Ishikawa (cell line): Measurements from ENCODE around the gene DDR2.

Experiments
- CEBPB ChIP-seq: IDR thresholded peaks from 2 replicates; pipeline ENCODE4 v1.6.1; 2012
- CREB1 ChIP-seq: IDR thresholded peaks from 2 replicates; pipeline ENCODE4 v1.6.1; 2012; ENCODE audit warnings: low read depth
- EGR1 ChIP-seq: IDR thresholded peaks from 2 replicates; pipeline ENCODE4 v1.6.1; 2012
- EP300 ChIP-seq: IDR thresholded peaks from 2 replicates; pipeline ENCODE4 v1.6.1; 2012; ENCODE audit warnings: borderline replicate concordance
- FOXM1 ChIP-seq: IDR thresholded peaks from 2 replicates; pipeline ENCODE4 v1.6.1; 2012; ENCODE audit warnings: low read depth, borderline replicate concordance
- MAX ChIP-seq: IDR thresholded peaks from 2 replicates; pipeline ENCODE4 v1.6.1; 2012
- NFIC ChIP-seq: IDR thresholded peaks from 2 replicates; pipeline ENCODE4 v1.6.1; 2012
- RAD21 ChIP-seq: IDR thresholded peaks from 2 replicates; pipeline ENCODE4 v1.6.1; 2012; ENCODE audit warnings: low read depth
- TAF1 ChIP-seq: IDR thresholded peaks from 2 replicates; pipeline ENCODE4 v1.6.1; 2012; ENCODE audit warnings: low read depth, mild to moderate bottlenecking
- TCF12 ChIP-seq: IDR thresholded peaks from 2 replicates; pipeline ENCODE4 v1.6.1; 2012; ENCODE audit warnings: low read depth
- TEAD4 ChIP-seq: IDR thresholded peaks from 2 replicates; pipeline ENCODE4 v1.6.1; 2012
- USF1 ChIP-seq: IDR thresholded peaks from 2 replicates; pipeline ENCODE4 v1.6.1; 2012
- YY1 ChIP-seq: IDR thresholded peaks from 2 replicates; pipeline ENCODE4 v1.6.1; 2012; ENCODE audit warnings: low read depth
- ZBTB7A ChIP-seq: IDR thresholded peaks from 2 replicates; pipeline ENCODE4 v1.6.1; 2012; ENCODE audit warnings: low read depth
- TF ChIP-seq, protein P1 (sequence below): IDR thresholded peaks from 2 replicates; pipeline ENCODE4 v1.6.1; 2012; ENCODE audit warnings: low read depth, mild to moderate bottlenecking

The DDR2 gene

DNA sequence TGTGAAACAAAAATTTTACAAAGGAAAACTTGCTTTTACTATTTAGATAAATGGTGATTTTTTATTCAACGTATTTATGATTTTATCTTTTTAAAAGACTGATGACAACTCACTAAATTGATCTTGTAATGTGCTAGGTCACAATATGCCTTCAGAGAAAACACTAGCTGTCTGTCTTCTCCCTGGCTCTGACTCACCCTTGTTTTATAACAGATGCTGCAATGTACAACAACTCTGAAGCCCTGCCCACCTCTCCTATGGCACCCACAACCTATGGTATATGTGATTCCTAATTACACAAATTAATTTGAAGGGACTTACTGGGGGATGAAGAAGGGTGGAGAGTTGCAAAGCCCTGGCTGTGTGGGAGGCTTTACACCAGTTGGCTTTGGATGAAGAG is 133.5 kb downstream of the DDR2 start:
- TF ChIP-seq USF1, result no peak

DNA sequence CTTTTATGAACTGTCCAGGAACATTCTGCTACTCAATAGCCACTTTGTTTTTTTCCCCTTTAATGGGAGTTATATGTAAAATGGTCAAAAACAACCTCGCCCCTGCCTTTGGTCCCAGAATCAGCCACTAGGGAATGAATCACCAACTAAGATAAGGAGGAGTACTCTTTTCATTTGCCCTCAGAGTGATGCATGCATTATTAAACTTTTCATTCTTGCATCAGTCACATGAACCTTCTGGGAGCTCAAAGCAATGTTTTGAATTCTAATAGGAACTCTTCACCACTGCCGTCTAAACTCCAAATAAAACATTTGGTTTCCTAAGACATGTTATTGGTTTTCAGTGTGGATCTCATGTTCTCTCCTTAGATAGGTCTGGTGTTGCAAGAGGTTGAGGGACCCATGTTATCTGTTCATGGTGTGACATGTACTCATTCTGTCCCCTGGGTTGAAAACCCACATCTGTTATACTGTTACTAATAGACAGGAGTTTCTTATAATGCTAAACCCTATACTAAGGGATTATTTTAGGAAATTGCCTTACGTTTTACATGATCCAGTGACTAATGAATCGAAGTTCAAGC is 140.4 kb downstream of the DDR2 start:
- no peak for TF ChIP-seq FOXM1
- TF ChIP-seq TCF12, result no peak
- no peak for TF ChIP-seq TEAD4
- TF ChIP-seq RAD21, result no peak
- no peak for TF ChIP-seq EGR1
- no peak for TF ChIP-seq EP300
- TF ChIP-seq TAF1, result no peak
- TF ChIP-seq NFIC, result no peak
- TF ChIP-seq MAX, result no peak
- no peak for TF ChIP-seq USF1
- TF ChIP-seq, protein P1, sequence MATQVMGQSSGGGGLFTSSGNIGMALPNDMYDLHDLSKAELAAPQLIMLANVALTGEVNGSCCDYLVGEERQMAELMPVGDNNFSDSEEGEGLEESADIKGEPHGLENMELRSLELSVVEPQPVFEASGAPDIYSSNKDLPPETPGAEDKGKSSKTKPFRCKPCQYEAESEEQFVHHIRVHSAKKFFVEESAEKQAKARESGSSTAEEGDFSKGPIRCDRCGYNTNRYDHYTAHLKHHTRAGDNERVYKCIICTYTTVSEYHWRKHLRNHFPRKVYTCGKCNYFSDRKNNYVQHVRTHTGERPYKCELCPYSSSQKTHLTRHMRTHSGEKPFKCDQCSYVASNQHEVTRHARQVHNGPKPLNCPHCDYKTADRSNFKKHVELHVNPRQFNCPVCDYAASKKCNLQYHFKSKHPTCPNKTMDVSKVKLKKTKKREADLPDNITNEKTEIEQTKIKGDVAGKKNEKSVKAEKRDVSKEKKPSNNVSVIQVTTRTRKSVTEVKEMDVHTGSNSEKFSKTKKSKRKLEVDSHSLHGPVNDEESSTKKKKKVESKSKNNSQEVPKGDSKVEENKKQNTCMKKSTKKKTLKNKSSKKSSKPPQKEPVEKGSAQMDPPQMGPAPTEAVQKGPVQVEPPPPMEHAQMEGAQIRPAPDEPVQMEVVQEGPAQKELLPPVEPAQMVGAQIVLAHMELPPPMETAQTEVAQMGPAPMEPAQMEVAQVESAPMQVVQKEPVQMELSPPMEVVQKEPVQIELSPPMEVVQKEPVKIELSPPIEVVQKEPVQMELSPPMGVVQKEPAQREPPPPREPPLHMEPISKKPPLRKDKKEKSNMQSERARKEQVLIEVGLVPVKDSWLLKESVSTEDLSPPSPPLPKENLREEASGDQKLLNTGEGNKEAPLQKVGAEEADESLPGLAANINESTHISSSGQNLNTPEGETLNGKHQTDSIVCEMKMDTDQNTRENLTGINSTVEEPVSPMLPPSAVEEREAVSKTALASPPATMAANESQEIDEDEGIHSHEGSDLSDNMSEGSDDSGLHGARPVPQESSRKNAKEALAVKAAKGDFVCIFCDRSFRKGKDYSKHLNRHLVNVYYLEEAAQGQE, result no peak
- no peak for TF ChIP-seq ZBTB7A
- TF ChIP-seq CEBPB, result no peak
- no peak for TF ChIP-seq YY1
- TF ChIP-seq CREB1, result no peak

DNA sequence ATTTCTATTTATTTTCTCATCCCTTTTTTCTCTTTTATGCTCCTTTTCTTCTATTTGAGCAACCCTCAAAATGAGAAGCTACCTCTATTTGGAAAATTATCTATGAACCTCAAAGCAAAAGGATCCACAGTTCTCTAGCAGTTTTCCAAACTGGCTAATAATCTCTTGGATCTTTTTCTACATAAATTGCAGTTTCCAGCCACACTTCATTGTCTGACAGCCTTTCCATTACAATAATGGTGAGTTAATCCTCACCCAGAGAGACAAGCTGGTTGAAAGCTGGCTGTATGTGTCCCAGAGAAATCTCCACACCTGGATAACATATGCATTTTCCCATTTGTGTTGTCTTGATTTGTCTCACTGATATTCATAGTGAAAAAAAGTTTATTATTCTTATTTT is 141.7 kb downstream of the DDR2 start:
- TF ChIP-seq TCF12 (no peak), EGR1 (no peak), ZBTB7A (no peak), NFIC (no peak), CEBPB (no peak), YY1 (no peak), CREB1 (no peak), MAX (no peak), USF1 (no peak), TAF1 (no peak), FOXM1 (no peak), EP300 (no peak), RAD21 (no peak), TEAD4 (no peak)
- TF ChIP-seq, protein P1, result no peak

DNA sequence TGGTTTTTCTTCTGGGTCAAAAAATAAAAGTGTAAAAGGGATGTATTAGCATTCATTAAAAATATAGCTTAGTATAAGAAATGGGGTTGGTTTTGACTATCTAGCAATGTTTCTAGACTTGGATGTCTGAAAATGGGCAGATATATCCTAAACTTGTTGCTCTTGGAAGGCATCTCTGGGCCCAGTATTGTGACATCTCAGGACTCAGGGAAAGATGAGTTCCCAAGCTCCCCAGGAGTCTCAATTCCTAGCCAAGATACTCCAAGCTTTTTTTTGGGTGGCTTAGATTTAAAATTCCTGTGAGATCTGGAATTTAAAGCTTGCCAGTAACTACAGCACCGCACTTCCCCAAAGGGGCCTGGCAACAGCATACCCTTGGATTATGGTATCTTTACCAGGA is 146.8 kb downstream of the DDR2 start:
- no peak for TF ChIP-seq CEBPB
- TF ChIP-seq TEAD4, result no peak
- no peak for TF ChIP-seq TCF12
- no peak for TF ChIP-seq YY1
- TF ChIP-seq USF1, result no peak
- no peak for TF ChIP-seq NFIC
- TF ChIP-seq ZBTB7A, result no peak
- no peak for TF ChIP-seq RAD21
- TF ChIP-seq TAF1, result no peak
- TF ChIP-seq CREB1, result no peak
- no peak for TF ChIP-seq MAX
- no peak for TF ChIP-seq EGR1
- TF ChIP-seq EP300, result no peak
- no peak for TF ChIP-seq FOXM1
- TF ChIP-seq, protein P1, result no peak
